AG04450 (cell line): ENCODE data around the gene OST4. TPM values are rescaled to one million over a fixed set of nuclear protein-coding genes. Genes with fewer than 3 reads are reported as not detected.

Experiments
- CTCF ChIA-PET: fragments of 300-600, 350-600 bp; formaldehyde crosslinking; extraction: SDS; loops from one replicate; lab custom pipeline; 2022; ENCODE audit warnings: antibody characterized with exemption, inconsistent platforms; lab: Charles Lee
- POLR2A ChIA-PET: fragments of 350-600 bp; formaldehyde crosslinking; extraction: SDS; loops from one replicate; lab custom pipeline; 2021; ENCODE audit warnings: antibody characterized with exemption, inconsistent platforms; lab: Yijun Ruan, JAX
- DNase-seq: peaks from one replicate; pipeline ENCODE4 v3.0.0-alpha.2; 2011; ENCODE audit warnings: low read depth, low spot score
- H3K27ac ChIP-seq: one replicate; pipeline ENCODE4 v1.5.1; 2012; ENCODE audit warnings: low read depth, low read length, control low read depth
- H3K27me3 ChIP-seq: one replicate; pipeline ENCODE4 v1.6.0; 2012; ENCODE audit warnings: low read length; ENCODE audit not compliant: control insufficient read depth, insufficient read depth
- H3K4me3 ChIP-seq: 2 replicates; pipeline ENCODE4 v1.5.1; 2011; ENCODE audit warnings: mild to moderate bottlenecking, low read depth, low read length, control low read depth
- H3K9me3 ChIP-seq: 2 replicates; pipeline ENCODE4 v1.5.1; 2012; ENCODE audit warnings: low read length; ENCODE audit not compliant: control insufficient read depth, insufficient read depth
- CTCF ChIP-seq: IDR thresholded peaks from 2 replicates; pipeline ENCODE4 v1.5.1; 2011; ENCODE audit warnings: low read depth, low read length, control low read depth, inconsistent platforms
- polyA plus RNA-seq: library from polyadenylated mRNA; depleted of rRNA; stranded (reverse); fragments of >200 nt; gene quantifications from 2 replicates; pipeline ENCODE4 v1.2.3, GENCODE V29; 2011

OST4 gene
- polyA plus RNA-seq, 1 experiment = 679 TPM

- ChIA-PET CTCF (interaction anchor here (0.7 to 1.2 kb wide), 2 partner anchors 13 to 64 kb away, joined by 3 to 4 read pairs; no protein-coding TSS in a partner anchor), POLR2A (interaction anchor here (0.8 kb wide), 1 partner anchor 29 kb away, joined by 4 read pairs; no protein-coding TSS in a partner anchor)
- Histone ChIP-seq H3K4me3 (no peak overlapping the region), H3K9me3 (no peaks in the 10 kb centered on the region), H3K27ac (no peak overlapping the region), H3K27me3 (no peaks in the 10 kb centered on the region)
- TF ChIP-seq CTCF = no peak
- DNase-seq = no peak
These were observed 45.3 kb downstream of the OST4 start for GRCh38 chr2:27025861-27026851.

- no peak for DNase-seq
- H3K4me3 ChIP-seq = no peak overlapping the region
- H3K27ac ChIP-seq = no peak overlapping the region
- H3K9me3 ChIP-seq = no peaks in the 10 kb centered on the region
- POLR2A ChIA-PET = interaction anchor here (0.8 kb wide), 1 partner anchor 30 kb away, joined by 4 read pairs; no protein-coding TSS in a partner anchor
- no peak for TF ChIP-seq CTCF
- H3K27me3 ChIP-seq = no peaks in the 10 kb centered on the region
- CTCF ChIA-PET = interaction anchor here (0.7 to 1.0 kb wide), 2 partner anchors 9 to 13 kb away, joined by 3 to 4 read pairs; no protein-coding TSS in a partner anchor
These were observed 46.1 kb downstream of the OST4 start for GRCh38 chr2:27025281-27025800.

- ChIA-PET CTCF (interaction anchor here (0.7 to 1.0 kb wide), 2 partner anchors 8 to 63 kb away, joined by 3 to 4 read pairs; no protein-coding TSS in a partner anchor), POLR2A (no interaction called here)
- Histone ChIP-seq H3K27me3 (no peaks in the 10 kb centered on the region), H3K4me3 (no peak overlapping the region), H3K9me3 (no peaks in the 10 kb centered on the region), H3K27ac (no peak overlapping the region)
- no peak for TF ChIP-seq CTCF
- DNase-seq = no peak
These were observed 46.6 kb downstream of the OST4 start for GRCh38 chr2:27024812-27025211.

- H3K27me3 ChIP-seq = no peaks in the 10 kb centered on the region
- 0 out of 2 replicates have a peak, but pooled peaks have one; percentile 5 for TF ChIP-seq CTCF
- H3K4me3 ChIP-seq = no peak overlapping the region
- ChIA-PET CTCF (interaction anchor here (0.6 to 1.0 kb wide), 3 partner anchors 8 to 62 kb away, joined by 3 to 4 read pairs (median 3); no protein-coding TSS in a partner anchor), POLR2A (no interaction called here)
- H3K27ac ChIP-seq = no peak overlapping the region
- H3K9me3 ChIP-seq = no peaks in the 10 kb centered on the region
- no peak for DNase-seq
These were observed 47.3 kb downstream of the OST4 start for GRCh38 chr2:27024188-27024587.
